Duodenal mucosa (tissue), 2 donors: ENCODE data around the gene CHCHD3.

Experiments
- H3K27ac ChIP-seq: one replicate; pipeline ENCODE4 v1.7.0; 2013; ENCODE audit warnings: low read depth, low read length
- H3K27me3 ChIP-seq, 2 donors: one replicate each; pipeline ENCODE4 v1.7.0; 2013; ENCODE audit warnings: low read length in 2 of 2, control low read depth in 1 of 2; ENCODE audit not compliant: insufficient read depth in 2 of 2, control insufficient read depth in 1 of 2
- H3K36me3 ChIP-seq, 2 donors: one replicate each; pipeline ENCODE4 v1.7.0; 2013; ENCODE audit warnings: low read length in 2 of 2, control low read depth in 1 of 2; ENCODE audit not compliant: insufficient read depth in 2 of 2, control insufficient read depth in 1 of 2
- H3K4me1 ChIP-seq, 2 donors: one replicate each; pipeline ENCODE4 v1.7.0; 2013; ENCODE audit warnings: low read length in 2 of 2, control low read depth in 1 of 2; ENCODE audit not compliant: insufficient read depth in 2 of 2, control insufficient read depth in 1 of 2
- H3K4me3 ChIP-seq, 2 donors: one replicate each; pipeline ENCODE4 v1.7.0; 2013; ENCODE audit warnings: low read length in 2 of 2, low read depth in 1 of 2
- H3K9ac ChIP-seq, 2 donors: one replicate each; pipeline ENCODE4 v1.7.0; 2013; ENCODE audit warnings: low read length in 2 of 2, low read depth in 1 of 2
- H3K9me3 ChIP-seq, 2 donors: one replicate each; pipeline ENCODE4 v1.7.0; 2013; ENCODE audit warnings: low read length in 2 of 2, control low read depth in 1 of 2; ENCODE audit not compliant: control insufficient read depth in 1 of 2

CHCHD3 gene

DNA sequence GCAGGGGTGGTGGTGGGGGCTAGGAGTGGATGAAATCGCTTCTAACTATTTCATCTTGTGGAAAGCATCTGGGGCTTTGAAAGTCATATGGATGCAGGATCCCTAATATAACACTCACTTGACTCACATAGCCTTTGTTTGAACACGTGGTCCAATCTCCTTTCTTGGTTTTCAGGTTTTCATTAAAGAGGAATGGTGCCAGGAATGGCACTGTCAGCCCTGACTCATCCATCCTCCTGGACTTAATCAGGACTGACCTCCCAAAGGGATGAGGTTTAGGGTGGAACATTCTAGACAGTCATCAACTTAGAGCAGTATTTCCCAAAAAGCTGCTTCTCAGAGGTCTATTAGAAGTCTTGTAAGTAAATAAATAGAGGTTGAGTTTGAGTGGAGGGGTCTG is 343.6 kb downstream of the CHCHD3 start:
- no peaks in the 10 kb centered on the region for H3K9me3 ChIP-seq
- no peak overlapping the region for H3K4me3 ChIP-seq
- H3K36me3 ChIP-seq = no peaks in the 10 kb centered on the region
- no peaks in the 10 kb centered on the region for H3K4me1 ChIP-seq
- H3K27ac ChIP-seq = no peak overlapping the region
- no peaks in the 10 kb centered on the region for H3K27me3 ChIP-seq
- no peak overlapping the region for H3K9ac ChIP-seq

DNA sequence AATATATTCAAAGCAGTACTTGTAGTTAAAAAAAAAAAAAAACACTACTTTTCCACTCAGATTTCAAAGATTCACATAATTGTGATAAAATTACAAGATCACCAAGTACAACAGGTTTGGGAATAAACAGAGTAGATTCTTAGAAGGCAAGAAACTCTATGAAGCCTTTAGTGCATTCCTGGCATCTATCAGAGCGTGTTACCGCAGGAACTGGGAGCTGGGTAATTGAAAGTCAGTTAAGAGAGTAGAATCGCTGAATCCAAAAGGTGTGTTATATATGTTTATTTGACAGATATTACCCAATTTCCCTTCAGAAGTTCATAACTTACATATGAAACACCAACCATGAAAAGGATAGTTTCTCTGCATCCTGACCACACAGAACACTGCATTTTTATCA is 346.4 kb downstream of the CHCHD3 start:
- Histone ChIP-seq H3K27ac (no peak overlapping the region), H3K4me1 (no peaks in the 10 kb centered on the region), H3K9me3 (no peaks in the 10 kb centered on the region), H3K36me3 (no peaks in the 10 kb centered on the region), H3K4me3 (no peak overlapping the region), H3K27me3 (no peaks in the 10 kb centered on the region), H3K9ac (no peak overlapping the region)
